GM19468 (cell line): Measurements from ENCODE around the gene CD40.

Source experiments
- ATAC-seq: cut with Tn5 transposase; IDR thresholded peaks from one replicate; pipeline ENCODE4 v1.9.1; 2021; ENCODE audit warnings: mild to moderate bottlenecking, moderate library complexity, moderate number of reproducible peaks; ENCODE audit not compliant: unreplicated experiment; ENCODE audit errors: extremely low read depth

CD40 gene

DNA sequence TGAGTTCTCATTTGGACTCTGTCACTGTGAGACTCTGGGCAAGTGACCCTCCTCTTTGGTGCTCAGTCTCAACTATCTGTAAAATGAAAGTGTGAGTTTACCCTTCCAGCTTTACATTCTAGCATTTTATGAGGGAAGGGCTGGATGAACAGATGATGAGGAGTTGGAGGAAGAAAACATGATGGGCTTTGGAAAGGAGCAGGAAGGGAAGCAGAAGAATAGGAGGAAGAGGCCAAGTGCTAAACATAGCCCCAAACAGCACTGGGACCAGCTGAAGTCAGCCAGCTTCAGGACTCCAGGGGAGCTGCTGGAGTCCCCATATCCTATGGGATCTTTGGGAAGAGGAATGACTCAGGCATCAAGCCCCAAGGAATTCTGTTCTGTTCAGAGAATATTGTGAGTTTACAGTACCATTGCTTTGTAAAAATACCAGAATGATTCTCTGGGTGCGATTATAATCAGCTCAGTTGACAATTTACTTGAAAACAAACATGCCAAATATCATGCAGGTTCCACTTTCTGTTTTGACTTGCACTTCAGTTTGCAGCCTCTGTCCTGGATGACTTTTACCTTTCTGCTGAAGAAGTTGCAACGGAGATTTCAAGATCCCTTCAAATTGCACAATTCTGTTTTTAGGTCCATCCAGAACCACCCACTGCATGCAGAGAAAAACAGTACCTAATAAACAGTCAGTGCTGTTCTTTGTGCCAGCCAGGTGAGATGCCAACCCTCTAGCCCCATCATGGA lies 3.2 kb downstream of the CD40 start:
- no peak for ATAC-seq

DNA sequence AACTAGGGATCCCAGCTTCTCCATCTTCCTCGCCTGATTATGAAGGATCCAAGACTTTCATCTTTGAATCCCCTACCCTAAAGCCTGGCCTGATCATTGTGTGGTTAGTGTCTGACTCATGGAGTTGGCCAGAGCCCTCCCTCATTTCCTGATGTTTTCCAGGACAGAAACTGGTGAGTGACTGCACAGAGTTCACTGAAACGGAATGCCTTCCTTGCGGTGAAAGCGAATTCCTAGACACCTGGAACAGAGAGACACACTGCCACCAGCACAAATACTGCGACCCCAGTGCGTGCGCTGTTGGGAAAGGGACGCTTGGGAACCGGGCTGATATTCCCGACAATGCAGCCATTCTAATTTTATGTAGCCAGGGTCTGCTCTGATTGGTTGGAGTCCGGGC lies 4.0 kb downstream of the CD40 start:
- ATAC-seq, result no peak

DNA sequence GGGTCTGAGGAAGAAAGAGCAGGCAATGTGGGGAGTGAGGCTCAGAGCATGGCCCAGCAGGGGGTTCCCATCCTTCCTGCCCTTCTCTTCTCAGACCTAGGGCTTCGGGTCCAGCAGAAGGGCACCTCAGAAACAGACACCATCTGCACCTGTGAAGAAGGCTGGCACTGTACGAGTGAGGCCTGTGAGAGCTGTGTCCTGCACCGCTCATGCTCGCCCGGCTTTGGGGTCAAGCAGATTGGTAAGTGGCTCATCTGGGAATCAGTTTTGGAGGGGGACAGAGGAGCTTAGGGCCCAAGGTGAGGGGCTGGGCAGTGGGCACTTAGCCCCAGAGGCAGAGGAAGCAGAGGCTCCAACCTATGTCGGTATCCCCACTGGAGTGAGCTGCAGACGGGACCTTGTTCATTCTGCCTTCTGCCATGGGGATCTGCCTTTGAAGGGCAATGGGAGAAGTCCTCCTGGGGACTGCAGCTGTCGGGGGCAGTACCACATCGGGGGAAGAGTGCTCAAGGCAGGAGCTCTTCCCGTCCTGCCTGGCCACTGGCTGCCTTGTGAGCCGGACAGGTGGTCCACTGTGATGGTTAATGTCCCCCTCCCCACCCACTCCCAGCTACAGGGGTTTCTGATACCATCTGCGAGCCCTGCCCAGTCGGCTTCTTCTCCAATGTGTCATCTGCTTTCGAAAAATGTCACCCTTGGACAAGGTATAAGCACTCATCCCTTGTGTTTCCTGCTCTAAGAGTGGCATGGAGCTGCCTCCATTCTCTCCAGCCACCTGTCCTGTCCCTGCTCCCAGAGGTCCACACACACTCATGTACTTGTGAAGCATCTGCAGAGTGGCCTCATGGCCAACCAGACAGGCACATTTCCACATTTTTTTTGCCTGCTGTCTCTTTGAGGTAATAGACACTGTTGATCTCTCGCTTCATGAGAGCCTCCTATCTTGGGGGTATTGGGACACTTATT lies 4.7 kb downstream of the CD40 start:
- no peak for ATAC-seq

DNA sequence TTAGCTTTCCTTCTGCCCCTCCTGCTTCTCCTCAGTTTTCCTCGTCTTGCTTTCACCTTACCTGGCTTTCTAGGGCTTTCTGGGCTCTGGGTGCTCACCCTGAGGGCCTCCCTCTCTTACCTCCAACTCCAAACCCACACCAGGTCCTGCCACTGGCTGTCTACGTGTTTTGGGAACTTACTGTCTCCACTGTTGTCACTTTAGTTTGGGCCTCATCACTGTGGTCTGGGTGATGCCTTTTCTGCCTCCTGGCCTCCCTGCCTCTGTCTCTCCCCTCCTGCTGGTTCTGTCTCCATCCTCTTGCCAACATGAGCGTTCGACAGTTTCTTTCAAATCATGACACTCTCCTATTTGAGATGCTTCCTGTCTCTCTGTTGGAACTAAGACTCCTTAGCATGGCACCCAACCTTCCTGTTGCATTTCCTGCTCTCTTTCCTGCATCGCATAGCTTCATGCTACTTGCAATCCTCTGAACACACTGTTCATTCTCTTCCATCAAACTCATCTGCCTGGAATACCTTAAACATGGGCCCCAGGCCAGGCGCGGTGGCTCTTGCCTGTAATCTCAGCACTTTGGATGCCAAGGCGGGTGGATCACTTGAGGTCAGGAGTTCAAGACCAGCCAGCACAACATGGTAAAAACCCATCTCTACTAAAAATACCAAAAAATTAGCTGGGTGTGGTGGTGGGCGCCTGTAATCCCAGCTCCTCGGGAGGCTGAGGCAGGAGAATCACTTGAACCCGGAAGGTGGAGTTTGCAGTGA lies 5.5 kb downstream of the CD40 start:
- no peak for ATAC-seq

DNA sequence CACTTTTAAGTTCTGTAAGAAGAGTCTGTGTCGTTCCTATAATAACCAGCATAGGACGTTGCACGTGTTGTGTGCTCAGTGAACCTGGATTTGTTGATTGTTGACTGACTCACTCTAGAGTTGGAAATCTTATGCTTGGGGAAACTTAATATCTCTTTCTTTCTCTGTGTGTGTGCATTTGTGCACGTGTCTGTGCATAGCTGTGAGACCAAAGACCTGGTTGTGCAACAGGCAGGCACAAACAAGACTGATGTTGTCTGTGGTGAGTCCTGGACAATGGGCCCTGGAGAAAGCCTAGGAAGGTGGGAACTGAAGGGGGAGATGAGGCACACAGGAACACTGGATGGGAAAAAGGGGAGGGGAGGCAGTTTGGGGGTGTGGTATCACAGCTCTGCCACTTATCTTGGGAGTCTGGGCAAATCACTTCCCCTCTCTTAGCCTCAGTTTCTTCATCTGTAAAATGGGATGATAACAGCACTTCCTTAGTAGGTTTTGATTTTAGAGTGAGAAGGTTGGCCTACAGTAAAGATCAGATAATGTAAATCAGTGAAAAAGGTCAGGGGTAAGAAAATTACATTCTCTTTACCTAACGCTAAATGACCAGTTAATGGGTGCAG lies 8.4 kb downstream of the CD40 start:
- no peak for ATAC-seq

DNA sequence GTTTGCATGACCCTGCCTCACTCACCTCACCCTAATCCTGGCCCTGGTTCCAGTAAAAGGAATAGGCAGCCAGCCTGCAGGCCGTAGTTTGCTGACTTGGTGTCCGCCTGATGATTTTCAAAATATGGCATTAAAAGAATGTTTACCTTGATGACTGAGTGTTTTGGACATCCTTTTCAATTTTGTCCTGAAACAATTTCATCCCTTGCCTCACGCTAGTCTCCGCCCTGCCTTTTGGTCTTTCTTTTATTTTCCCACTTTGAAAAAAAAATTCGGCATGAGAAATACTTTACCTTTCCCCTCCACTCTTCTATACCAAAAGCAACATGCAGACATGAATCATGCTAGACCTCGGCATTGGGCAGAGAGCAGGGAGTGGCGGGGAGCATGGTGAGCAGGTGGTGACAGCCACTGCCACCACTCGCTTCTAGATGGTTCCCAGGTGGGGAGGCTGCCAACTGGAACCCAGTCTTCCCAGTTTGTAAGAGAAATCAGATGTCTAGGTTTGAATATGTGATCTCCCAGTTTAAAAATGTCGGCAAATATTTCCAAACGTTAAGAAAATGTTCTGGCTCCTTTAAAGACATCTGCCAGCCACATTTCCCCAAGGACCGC lies 9.4 kb downstream of the CD40 start:
- ATAC-seq, result no peak

DNA sequence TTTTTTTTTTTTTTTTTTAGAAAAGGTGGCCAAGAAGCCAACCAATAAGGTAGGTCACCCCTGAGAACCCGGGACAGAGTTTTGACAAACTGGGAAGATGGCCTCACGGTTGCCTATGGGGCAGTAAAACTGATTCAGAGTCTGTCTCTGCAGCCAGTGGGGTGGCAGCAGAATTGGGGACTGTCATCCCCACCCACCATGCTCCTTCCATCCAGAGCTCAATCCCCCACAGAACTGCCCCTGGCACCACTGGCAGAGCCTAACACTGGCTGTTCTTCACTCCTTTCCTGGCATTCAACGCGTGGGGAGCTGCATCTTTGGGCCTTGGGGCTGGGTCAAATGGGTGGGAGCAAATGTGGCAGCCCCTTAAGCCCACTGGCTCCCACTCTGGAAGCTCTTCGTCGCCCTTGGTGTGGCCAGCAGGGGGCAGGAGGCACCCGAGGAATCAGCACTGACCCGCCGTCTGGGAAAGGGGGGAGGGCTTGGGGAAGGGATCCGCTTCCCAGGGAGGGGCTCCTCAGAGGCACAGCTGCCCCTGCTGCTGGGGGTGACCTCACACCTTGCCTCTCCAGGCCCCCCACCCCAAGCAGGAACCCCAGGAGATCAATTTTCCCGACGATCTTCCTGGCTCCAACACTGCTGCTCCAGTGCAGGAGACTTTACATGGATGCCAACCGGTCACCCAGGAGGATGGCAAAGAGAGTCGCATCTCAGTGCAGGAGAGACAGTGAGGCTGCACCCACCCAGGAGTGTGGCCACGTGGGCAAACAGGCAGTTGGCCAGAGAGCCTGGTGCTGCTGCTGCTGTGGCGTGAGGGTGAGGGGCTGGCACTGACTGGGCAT lies 10.4 kb downstream of the CD40 start:
- ATAC-seq, result no peak

DNA sequence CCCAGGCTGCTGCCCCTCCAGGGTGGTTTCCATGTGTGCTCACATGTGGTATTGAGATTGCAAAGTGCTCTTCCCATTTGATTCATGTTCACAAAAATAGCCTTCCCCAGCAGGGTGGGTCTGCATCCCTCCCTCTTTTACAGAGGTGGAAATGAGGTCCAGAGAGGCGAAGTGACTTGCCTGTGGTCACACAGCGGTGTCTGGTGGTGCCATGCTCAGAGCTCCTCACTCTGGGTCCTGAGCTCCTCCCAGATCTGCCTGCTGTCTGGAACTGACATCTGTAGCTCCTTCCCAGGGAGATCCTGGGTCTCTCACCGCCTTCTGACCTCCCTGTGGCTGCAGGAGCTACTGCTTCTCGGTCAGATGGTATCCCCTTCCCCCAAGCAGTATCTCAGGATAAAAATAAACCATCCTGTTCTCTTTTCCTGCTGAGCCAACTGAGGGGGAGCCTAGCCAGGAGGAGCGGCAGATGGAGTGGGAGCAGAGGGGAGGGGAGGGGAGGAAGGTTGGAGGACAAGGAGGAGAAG lies 11.9 kb downstream of the CD40 start:
- no peak for ATAC-seq

DNA sequence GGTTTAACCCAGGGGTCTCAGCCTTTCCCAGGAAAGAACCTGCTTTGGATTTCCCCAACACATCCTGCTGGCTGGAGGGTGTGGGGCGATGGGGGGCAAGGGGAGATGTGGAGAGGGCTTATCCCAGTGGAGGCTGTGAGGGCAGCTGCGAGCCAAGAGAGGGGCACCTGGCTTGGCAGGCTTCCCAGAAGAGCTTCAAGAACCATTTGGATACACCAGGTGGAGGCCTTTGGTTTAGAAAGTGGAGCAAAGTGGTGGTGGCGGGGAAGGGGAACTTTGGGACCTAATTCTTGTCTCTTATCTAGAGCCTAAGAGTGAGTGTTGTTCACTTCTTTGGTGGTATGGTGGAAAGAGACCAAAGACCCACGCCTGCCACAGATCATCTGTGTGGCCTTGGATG lies 12.4 kb downstream of the CD40 start:
- no peak for ATAC-seq

DNA sequence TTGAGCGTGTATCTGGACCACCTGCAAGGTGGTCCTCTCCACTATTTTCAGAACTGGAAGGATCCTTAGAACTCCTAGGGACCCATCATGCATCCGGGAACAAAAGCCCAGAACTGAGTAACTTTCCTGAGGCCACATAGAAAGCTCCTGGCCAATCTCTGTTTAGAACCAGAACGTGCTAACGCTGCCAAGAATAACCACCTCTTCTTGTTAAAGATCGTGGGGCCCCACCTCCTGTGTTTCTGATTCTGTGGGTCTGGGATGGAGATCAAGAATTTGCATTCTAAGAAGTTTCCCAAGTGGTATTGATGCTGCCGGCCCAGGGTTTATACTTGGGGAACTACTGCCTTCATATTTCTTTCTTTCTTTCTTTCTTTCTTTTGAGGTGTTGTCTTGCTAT lies 13.3 kb downstream of the CD40 start:
- no peak for ATAC-seq

DNA sequence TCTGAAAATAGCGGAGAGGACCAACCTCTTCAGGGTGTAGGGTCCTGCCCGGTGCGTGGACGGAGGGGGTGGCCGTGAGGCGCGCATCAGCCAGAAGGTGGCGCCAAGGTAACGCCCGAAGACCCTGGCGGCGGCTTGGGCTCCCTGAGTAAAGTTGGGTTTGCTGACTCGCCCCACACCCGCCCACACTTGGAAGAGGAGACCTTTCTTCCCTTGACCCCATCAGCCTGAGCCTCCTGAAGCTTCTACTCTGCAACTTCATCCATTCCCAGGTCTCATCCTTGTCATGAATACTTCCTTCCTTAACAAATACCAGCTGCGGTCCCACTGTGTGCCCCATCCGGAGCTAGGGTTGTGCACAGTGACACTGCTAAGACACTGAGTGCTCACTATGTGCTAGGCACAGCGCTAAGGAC lies 14.6 kb downstream of the CD40 start:
- ATAC-seq, result no peak

DNA sequence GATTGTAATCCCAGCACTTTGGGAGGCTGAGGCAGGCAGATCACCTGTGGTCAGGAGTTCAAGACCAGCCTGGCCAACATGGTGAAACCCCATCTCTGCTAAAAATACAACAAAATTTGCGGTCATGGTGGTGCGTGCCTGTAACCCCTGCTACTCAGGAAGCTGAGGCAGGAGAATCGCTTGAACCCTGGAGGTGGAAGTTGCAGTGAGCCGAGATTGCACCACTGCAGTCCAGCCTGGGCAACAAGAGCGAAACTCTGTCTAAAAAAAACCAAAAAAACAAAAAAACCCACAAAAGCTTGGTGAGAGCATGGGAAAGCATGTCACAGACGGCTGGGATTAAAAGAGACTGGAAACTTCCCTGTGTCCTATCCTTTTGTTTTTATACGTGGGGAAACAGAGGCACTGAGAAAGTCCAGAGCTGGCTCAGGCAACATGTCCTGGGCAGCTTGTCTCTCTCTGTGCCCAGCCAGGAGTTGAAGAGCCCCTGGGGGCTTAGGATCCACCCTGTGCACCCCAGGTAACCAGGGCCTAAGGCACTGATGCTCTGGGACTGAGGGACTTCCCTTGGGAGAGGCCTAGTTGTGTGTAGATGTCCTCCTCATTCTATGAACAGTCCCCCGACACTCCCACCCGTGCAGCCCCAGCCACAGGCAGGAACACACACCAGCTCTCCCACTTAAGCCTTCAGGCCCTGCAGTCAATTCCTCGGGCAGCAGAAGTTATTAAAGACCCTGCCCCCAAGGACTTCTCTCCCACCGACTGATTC lies 16.0 kb downstream of the CD40 start:
- ATAC-seq, result no peak

DNA sequence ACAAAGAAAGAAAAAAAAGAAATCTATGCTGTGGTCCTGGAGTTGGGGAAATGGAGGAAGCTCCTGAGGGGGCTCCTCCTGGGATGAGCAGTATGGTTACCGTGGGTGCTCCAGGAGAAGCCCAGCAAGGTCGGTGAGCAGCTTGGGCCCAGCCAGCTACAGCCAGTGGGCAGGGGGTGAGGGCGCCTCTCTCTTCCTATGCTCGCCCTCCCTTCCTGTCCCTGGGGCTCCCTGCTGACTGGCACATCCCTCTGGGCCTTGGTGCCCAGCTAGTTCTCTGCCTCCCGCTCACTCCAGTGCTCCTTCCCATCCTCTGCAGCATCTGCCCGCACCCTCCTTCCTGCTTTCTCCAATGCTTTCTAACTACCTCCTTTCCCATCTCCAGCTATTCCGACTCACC lies 16.6 kb downstream of the CD40 start:
- ATAC-seq, result no peak

DNA sequence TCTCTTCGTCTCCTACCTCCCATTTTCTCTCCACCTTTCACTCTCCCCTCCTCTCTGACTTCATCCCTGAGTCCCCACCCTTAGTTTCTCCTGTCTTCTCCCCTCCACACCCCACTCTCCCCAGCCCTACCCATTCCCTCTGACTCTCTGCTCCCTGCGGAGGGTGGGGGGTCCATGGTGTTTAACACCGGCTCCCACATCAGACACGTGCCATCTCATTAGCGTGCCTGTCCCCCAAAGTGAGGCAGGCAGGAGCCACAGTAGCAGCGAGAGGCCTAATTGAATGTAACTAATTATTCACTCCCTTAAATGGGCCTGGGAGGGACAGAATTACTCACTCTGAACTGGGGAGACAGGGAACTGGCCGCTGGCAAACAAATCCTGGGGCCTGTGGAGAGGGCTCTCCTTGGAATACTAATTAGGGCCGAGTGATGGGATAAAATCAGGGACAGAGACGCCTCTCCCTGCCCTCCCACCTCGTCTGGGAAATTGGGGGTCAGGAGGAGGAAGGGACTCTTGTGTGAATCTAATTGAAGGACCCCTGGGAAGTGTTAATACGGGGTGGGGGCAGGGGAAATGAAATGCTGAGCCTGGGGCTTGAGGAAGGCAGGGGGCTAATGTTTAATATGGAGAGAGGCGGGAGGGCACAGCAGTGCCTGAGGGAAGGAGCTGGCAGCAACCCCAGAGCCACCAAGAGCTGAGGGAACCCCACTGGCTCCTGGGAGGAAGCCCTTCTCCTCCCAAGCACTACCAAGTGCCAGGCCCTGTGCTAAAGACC lies 17.9 kb downstream of the CD40 start:
- ATAC-seq, result no peak

DNA sequence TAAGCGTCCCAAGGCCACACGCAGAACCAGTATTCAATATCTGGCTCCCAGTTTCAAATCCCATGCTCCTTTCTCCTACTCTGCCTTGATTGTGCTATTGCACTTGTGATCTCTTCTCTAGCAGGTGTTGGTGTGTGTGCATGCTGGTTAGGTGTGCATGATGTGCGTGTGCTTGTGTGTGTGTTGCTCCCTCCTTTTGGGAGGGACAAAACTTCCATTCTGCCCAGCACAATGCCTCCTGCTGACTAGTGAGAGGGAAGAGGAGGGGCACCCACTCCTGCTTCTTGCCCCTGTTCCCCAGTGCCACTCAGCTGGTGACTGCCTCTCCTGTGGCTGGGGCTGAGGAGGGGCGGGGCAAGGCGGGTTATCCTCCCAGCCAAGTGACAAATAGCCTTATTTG lies 19.7 kb downstream of the CD40 start:
- ATAC-seq, result no peak

DNA sequence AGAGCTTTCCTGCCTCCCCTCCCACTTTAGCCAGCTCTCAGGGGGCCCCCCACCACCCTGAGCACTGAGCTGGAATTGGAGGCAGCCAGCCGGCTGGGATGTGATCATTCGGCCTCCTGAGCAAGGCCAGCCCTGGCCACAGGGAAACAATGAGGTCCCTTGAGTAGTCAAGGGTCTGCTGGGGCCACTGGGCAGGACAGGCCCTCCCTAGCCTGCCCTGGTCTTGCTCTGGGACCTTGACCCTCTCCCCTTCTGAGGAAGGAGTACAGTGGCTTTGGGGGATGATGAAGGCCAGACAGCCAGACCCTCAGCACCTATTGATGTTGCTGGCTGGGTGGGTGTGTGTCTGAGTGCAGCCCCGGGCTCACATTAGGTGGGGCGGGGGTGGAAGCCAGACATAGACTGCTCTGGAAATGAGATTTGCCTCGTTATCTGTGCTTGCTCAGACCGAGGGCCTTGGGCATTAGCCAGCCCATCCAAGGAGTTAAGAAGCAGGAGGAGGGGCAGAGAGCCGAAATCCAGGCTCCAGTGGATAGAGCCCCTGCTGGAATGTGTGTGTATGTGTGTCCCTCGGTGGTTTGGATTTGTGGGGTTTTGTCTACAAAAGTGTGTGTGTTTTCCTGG lies 21.3 kb downstream of the CD40 start:
- no peak for ATAC-seq
